Effector CD4-positive, alpha-beta T cell (primary cell): ENCODE data around the gene ELAVL1.

Experiments used
- DNase-seq: peaks from one replicate; pipeline ENCODE4 v3.0.0-alpha.2; 2020

ELAVL1 gene

DNA sequence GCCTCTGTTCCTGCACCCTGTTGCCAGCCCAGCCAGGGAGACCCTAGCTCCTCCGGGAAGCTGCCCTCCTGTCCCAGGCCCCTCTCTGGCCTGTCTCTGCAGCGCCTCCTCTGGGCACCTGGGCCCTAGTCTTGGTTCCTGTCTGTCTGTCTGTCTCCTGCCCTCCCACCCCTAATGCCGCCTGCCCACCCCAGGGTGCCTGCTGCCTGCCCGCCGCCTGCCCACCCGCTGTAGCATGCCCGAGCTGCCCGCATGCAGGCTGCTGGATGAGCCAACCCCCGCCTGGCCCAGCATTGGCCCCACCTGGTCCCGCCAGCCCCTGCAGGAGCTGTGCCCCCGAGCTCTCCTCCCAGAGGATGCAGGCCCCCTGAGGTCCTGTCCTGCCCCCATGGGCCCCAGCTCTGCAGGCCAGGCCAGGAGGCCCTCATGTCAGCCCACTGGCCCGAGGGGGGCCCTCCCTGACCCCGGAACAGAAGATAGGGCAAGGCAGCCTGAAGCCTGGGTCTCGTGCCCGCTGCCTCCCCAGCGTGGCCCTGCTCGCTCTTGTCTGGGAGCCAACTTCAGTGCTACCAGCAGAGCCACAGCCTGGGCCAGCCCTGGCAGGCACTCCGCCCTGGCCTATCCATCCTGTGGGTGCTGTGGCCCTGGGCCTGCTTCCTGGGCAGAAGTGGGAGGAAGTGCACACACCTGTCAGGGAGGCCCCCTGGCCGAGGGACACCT is 96.5 kb downstream of the ELAVL1 start:
- DNase-seq: no peak
